Smooth muscle cell (in vitro differentiated cells): Measurements from ENCODE around the gene NOBOX. TPM values are rescaled to one million over a fixed set of nuclear protein-coding genes. Genes with fewer than 3 reads are reported as not detected.
A peak's percentile ranks its signal among the peaks of the same experiment; 100 is the strongest.

Experiments
- DNase-seq: peaks from one replicate; lab custom pipeline; 2025; ENCODE audit not compliant: unreplicated experiment; lab: John Stamatoyannopoulos, UW
- H2AFZ ChIP-seq: fragments of 200-600 bp; sonication (generic); 2 replicates; pipeline ENCODE4 v1.6.0; 2016; ENCODE audit warnings: antibody characterized with exemption, low read depth, mild to moderate bottlenecking
- H3F3A ChIP-seq: fragments of 200-600 bp; sonication (generic); 2 replicates; pipeline ENCODE4 v1.6.0; 2017; ENCODE audit warnings: antibody characterized with exemption, low read depth
- H3K27ac ChIP-seq: fragments of 200-600 bp; sonication (generic); 2 replicates; pipeline ENCODE4 v1.5.1; 2016; ENCODE audit warnings: low read depth, mild to moderate bottlenecking
- H3K27me3 ChIP-seq: fragments of 200-600 bp; sonication (generic); 2 replicates; pipeline ENCODE4 v1.6.1; 2016; ENCODE audit warnings: low read depth, mild to moderate bottlenecking
- H3K36me3 ChIP-seq: fragments of 200-600 bp; sonication (generic); 2 replicates; pipeline ENCODE4 v1.5.1; 2016; ENCODE audit warnings: low read depth
- H3K4me1 ChIP-seq: fragments of 200-600 bp; sonication (generic); 2 replicates; pipeline ENCODE4 v1.5.1; 2016; ENCODE audit warnings: low read depth
- H3K4me2 ChIP-seq: fragments of 200-600 bp; sonication (generic); 2 replicates; pipeline ENCODE4 v1.6.0; 2016; ENCODE audit warnings: mild to moderate bottlenecking
- H3K4me3 ChIP-seq: fragments of 200-600 bp; sonication (generic); 2 replicates; pipeline ENCODE4 v1.5.1; 2016; ENCODE audit warnings: mild to moderate bottlenecking
- H3K79me2 ChIP-seq: fragments of 200-600 bp; sonication (generic); 2 replicates; pipeline ENCODE4 v1.6.0; 2016; ENCODE audit warnings: low read depth, mild to moderate bottlenecking
- H3K9ac ChIP-seq: fragments of 200-600 bp; sonication (generic); 2 replicates; pipeline ENCODE4 v1.6.0; 2016; ENCODE audit warnings: low read depth
- H3K9me3 ChIP-seq: fragments of 200-600 bp; sonication (generic); replicated peaks from 2 replicates; pipeline ENCODE4 v1.5.1; 2016; ENCODE audit warnings: low read depth
- H4K20me1 ChIP-seq: fragments of 200-600 bp; sonication (generic); 2 replicates; pipeline ENCODE4 v1.6.0; 2016; ENCODE audit warnings: low read depth
- WGBS: methylation state at CpG from one replicate; pipeline ENCODE4 v1.1.7; 2016; ENCODE audit warnings: low lambda C conversion rate; 5-methylcytosine and 5-hydroxymethylcytosine counted together
- polyA plus RNA-seq: library from polyadenylated mRNA; unstranded; fragments of >200 nt; fragmentation: Nextera tagmentation; extraction: Ambion mirVana; gene quantifications from 2 replicates; pipeline ENCODE4 v1.2.1, GENCODE V29; 2016
- total RNA-seq: library from RNA; depleted of rRNA; stranded (reverse); fragments of >200 nt; gene quantifications from 2 replicates; pipeline ENCODE4 v1.2.3, GENCODE V29; 2014
- TF ChIP-seq, protein P1 (sequence below): fragments of 200-600 bp; sonication (generic); IDR thresholded peaks from 2 replicates; pipeline ENCODE4 v1.5.1; 2017; ENCODE audit warnings: borderline replicate concordance, mild to moderate bottlenecking, antibody characterized with exemption; ENCODE audit not compliant: insufficient read depth, poor library complexity, severe bottlenecking

The NOBOX gene
- total and polyA plus RNA-seq, 2 experiments from 2014 or later: not detected

- Histone ChIP-seq H3K27ac (no peak overlapping the region), H2AFZ (no peak overlapping the region), H3K9ac (no peak overlapping the region), H3K9me3 (no peaks in the 10 kb centered on the region), H3K4me1 (no peaks in the 10 kb centered on the region), H3K79me2 (no peaks in the 10 kb centered on the region), H3K36me3 (no peaks in the 10 kb centered on the region), H3K4me2 (no peak overlapping the region), H3F3A (no peaks in the 10 kb centered on the region), H3K4me3 (no peak overlapping the region), H3K27me3 (no peaks in the 10 kb centered on the region), H4K20me1 (no peaks in the 10 kb centered on the region)
- no peak for DNase-seq
- TF ChIP-seq, protein P1, sequence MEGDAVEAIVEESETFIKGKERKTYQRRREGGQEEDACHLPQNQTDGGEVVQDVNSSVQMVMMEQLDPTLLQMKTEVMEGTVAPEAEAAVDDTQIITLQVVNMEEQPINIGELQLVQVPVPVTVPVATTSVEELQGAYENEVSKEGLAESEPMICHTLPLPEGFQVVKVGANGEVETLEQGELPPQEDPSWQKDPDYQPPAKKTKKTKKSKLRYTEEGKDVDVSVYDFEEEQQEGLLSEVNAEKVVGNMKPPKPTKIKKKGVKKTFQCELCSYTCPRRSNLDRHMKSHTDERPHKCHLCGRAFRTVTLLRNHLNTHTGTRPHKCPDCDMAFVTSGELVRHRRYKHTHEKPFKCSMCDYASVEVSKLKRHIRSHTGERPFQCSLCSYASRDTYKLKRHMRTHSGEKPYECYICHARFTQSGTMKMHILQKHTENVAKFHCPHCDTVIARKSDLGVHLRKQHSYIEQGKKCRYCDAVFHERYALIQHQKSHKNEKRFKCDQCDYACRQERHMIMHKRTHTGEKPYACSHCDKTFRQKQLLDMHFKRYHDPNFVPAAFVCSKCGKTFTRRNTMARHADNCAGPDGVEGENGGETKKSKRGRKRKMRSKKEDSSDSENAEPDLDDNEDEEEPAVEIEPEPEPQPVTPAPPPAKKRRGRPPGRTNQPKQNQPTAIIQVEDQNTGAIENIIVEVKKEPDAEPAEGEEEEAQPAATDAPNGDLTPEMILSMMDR: no peak
- 55% methylated on average over 4 of the region's 4 CpGs for WGBS
These were observed 6.9 kb upstream of the NOBOX start for GRCh38 chr7:144410441-144410840.

- Histone ChIP-seq H3K9me3 (no peaks in the 10 kb centered on the region), H3F3A (no peaks in the 10 kb centered on the region), H3K27ac (no peak overlapping the region), H3K79me2 (no peaks in the 10 kb centered on the region), H4K20me1 (no peaks in the 10 kb centered on the region), H3K4me1 (no peaks in the 10 kb centered on the region), H2AFZ (no peak overlapping the region), H3K4me2 (no peak overlapping the region), H3K27me3 (no peaks in the 10 kb centered on the region), H3K4me3 (no peak overlapping the region), H3K36me3 (no peaks in the 10 kb centered on the region), H3K9ac (no peak overlapping the region)
- TF ChIP-seq, protein P1: no peak
- no peak for DNase-seq
- 71% methylated on average over 3 of the region's 3 CpGs for WGBS
These were observed 4.6 kb upstream of the NOBOX start for GRCh38 chr7:144408121-144408520.

DNA sequence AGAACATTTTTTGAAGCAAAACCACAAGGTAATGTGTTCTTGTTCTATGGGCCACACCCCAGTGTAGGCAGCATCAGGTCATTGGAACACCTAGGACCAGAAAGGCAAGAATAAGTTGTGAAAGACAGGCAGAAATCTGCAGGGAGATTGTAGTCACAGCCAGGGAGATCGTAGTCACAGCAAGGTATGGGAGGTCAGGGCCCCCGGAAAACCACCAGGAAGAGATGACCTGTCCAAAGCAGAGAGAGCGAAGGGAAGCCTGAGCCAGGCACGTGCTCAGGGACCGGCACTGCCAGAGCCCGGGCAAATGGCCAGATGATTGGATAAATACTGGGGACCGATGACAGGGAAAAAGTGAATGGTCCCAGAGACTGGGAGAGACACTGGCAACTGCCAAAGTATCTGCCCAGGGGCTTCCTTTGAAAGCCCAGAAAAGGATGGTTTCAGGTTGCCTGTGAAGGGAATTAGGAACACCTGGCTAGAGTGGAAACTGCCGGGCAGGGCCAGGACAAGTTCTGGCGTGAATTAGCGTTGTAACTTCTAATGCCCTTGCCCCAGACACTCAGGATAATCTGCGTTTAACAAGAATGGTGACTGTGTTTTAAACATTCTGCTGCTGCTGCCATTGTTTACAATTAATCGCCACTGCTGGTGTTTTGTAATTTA lies 3.9 kb upstream of the NOBOX start:
- H2AFZ ChIP-seq: no peak overlapping the region
- TF ChIP-seq, protein P1: no peak
- no peaks in the 10 kb centered on the region for H3K4me1 ChIP-seq

DNA sequence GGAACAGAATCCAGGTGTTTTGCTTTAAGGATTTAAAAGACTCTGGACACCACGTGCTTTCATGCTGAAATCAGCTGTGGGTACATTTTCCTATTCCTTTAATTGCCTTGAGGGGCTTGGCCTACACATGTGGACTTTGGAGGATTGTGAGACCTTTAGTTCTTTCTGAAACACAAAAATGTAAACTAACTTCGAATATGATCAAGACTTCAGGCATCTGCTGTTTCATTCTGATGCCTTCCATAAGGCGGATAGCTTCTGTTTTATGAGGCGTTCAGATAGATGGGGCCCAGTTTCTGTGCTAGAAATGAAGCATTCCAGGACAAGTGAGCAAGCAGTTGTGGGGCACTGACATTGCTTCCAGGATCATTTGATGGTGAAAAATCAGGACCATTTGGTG lies 1.5 kb upstream of the NOBOX start:
- no peak overlapping the region for H3K27ac ChIP-seq
- no peaks in the 10 kb centered on the region for H4K20me1 ChIP-seq
- H3K79me2 ChIP-seq: no peaks in the 10 kb centered on the region
- H3K9me3 ChIP-seq: no peaks in the 10 kb centered on the region
- TF ChIP-seq, protein P1: no peak
- no peaks in the 10 kb centered on the region for H3K36me3 ChIP-seq
- H3K27me3 ChIP-seq: no peaks in the 10 kb centered on the region
- H3K4me1 ChIP-seq: no peaks in the 10 kb centered on the region
- H3K4me2 ChIP-seq: no peak overlapping the region
- H3F3A ChIP-seq: no peaks in the 10 kb centered on the region
- H3K9ac ChIP-seq: no peak overlapping the region
- WGBS: 68% methylated on average over 4 of the region's 4 CpGs
- H2AFZ ChIP-seq: no peak overlapping the region
- no peak for DNase-seq
- no peak overlapping the region for H3K4me3 ChIP-seq

More for the DNA sequence above, 3.9 kb upstream of the NOBOX start:
- no peaks in the 10 kb centered on the region for H3K79me2 ChIP-seq
- H3K4me2 ChIP-seq: peak overlapping the region; percentile 6
- WGBS: 62% methylated on average over 12 of the region's 12 CpGs
- peak overlapping the region; percentile 9 for H3K27ac ChIP-seq
- H4K20me1 ChIP-seq: no peaks in the 10 kb centered on the region
- no peaks in the 10 kb centered on the region for H3K36me3 ChIP-seq
- no peak for DNase-seq
- H3K4me3 ChIP-seq: no peak overlapping the region
- H3K27me3 ChIP-seq: no peaks in the 10 kb centered on the region
- no peaks in the 10 kb centered on the region for H3K9me3 ChIP-seq
- no peaks in the 10 kb centered on the region for H3F3A ChIP-seq
- H3K9ac ChIP-seq: no peak overlapping the region
